HG02973 (cell line): Measurements from ENCODE around the gene IRF4.

Experiments used
- ATAC-seq: cut with Tn5 transposase; IDR thresholded peaks from one replicate; pipeline ENCODE4 v1.9.1; 2021; ENCODE audit warnings: moderate library complexity; ENCODE audit not compliant: unreplicated experiment

Gene IRF4

DNA sequence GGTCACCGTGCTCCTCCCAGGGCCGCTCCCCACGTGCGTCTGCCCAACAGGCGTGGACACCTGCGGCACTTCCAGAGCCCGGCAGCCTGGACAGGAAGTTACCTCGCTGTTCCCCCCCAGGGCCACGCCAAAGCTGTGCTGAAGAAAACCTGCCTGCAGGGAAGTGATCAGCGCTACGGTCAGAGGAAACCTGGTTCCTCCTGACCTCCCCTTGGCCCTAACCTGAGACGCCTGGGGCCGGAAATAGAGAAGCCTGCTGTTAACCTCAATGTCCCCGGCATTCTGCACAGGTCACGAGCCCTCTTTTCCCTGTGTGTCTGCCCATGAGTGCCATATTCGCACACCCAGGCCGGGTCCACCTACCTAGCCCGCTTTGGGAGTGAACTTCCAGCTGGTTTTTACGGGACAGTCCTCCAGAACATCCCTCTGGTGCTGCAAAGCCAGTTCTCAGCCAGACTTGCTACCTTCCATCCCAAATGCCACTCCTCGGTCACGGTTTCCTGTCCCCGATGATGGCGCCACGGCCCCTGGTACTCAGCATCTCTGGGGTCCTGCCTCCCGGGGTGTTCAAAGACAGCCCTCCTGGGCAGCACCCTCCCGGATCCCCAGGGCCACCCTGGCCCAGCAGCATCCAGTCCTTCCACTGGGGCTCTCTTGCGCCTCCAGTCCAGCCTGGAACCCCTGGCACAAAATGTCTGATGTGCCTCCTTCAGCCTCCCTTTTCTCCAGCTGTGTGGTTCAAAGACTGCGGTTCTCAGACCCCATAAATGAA lies 12.0 kb upstream of the IRF4 start:
- ATAC-seq: no peak

DNA sequence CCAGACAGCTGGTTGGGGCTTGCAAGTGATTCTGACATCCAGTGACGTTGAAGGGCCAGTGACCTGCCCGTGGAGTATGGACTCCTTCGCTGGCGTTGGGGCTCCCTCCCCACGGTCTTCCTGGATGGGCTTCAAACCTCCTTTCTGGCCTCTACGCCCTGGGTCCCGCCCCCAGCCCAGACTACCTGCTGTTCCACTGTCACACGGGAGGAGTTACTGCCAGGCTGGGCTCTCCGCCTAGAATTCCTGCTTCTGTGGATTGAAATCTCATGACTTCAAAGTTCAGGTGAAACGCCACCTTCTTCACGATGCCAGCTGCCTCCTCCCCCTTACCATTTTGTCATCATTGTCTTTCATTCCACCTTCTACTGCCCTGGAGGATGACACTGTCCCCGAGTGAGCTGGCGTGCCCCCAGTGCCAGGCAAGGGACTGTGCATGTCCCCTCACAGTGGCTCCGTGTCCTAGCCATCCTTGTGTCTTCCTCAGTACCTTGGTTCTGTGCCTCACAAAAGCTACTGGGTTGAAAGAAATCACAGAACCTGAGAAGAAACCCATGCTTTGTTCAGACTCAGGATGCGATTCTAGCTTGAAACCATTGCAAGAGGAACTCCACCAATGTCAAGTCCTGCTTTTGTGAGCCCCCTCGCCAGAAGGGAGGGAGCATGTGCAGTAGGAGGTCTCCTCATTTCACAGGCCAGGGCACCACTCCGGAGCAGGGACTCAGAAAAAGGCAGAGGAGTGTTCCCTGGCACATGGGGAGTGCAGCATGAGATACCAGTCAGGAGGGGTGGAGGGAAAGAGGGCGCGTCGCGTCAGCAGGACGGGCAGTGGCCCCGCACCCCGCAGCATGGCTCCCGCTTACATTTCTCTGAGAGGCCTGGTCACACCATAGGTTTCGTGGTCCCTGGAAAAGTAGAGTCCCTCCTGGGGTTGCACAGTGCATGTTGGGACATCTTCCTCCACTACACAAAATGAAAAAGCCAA lies 11.0 kb upstream of the IRF4 start:
- no peak for ATAC-seq

DNA sequence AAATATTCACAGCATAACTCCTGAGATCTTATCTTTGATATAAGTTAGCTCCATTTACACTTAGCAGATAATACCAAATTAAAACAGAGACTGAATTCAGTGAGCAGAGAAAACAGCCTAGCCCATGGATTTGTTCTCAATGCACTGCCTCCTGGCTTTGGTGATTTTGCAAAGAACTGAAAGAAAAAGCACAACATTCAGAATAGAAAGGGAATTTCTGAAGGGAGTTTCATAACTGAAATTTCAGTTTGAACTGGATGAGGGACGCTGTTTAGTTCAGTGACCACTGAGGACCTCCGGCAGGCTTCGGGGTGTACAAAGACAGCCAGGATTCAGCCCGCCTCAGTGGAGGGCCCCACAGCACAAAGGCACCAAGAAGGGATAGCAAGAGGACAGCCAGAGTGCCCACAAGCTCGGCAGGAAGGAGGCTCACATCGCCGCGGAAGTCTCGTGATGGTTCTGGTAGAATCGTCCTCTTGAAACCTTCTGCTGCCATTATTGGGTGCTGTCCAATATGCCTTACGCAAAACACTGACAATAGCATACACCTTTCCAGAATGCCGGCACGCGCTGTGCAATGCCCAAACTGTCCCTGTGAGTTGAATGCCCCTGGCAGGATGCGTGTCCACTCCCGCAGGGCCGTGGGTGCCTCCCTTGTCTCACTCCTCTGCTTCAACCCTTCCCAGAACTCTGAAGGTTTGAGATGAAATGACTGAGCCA lies 9.7 kb upstream of the IRF4 start:
- ATAC-seq: no peak

DNA sequence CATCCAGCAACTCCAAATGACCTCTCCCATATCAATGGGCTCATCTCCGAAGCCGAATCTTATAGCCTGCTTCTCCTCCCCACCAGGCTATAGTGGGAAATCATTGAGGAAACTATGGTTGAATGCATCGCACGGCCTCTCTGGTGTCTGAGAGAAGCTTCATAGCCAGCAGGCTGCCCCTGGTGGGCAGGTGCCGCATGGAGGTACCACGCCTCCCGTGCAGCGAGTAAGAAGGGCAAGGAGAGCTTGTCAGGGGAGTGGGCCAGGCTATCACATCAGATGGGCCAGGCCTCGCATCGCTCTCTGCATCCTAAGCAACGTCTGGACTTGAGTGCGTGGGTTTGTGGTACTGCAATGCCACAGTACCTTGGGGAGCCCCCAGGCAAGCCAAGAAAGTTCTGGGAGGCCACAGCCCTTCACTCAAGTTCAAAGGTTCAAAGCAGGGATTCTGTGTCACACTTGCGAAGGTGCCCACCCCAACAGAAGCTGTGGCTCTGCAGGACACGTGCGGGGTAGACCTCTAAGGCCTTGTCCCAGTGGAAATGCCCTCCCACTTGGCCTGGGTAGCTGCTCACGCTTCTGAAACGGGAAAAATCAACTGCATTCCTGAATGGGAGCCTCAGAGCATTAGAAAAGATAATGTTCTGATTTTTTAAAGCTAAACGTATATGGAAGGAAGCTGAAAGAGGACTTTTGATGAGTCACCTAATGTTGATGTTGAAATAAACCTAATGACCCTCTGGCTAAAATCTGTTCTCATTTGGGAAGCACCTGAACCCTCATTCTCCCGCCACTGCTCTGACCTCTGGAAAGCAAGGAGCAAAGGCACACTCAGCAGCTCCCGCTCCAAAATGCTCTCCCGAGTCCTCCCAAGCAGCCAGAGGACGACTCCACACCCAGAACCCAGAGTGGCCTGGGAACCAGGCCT lies 8.4 kb upstream of the IRF4 start:
- ATAC-seq: no peak

DNA sequence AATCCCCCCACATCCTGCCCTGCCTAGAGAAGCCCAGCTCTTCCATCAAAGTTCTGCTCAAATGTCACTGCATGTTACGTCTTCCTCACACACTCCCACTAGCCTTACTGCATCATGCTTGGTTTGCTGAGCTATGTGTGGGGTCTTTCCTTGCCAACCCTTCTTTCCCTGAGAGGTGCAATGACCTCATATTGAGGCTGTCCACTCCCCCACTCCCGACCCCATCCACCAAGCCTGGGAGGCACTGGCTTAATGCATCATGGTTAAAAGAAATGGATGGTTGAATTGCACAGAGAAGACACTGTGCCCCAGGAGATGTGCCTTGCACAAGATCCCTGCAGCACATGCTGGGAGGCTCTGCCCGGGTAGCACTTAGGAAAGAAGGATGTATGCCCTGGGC lies 7.7 kb upstream of the IRF4 start:
- ATAC-seq: no peak

DNA sequence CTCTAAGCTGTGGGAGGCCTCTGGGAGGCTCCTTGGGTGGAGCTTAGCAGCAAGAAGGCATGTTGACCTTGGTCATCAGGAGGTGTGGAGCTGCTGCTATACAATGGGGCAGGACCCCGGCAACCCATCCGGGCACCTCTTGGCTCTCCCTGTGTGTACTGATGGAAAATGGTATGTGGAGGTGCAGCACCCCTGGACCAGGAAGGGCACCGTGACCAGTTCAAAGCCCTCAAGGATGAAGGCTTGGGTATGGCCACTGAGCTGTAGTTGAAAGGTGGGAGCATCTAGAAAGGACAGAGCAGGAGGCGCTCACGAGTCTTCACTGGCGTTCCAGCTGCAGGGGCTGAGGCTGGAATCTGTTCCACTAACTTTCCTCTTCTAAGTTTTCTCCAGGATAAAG lies 6.7 kb upstream of the IRF4 start:
- ATAC-seq: no peak

DNA sequence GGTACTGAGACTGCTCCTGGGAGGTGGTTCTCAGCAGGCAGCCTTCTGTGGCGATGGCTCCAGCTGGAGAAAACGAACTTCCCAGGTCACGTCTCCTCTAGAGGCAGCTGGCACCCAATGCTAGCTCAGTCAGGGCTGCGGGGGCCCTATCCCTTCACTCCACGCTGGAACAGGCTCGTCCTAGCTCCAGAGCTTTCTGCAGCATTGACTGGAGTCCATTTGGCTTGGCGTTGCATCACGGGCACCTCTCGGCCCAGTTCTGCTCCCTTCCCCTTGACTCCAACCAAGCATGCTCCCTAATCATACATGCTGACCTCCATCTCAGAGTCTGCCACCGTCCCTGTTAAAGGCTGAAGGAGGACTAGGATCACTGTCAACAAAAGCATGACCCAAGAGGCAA lies 5.9 kb upstream of the IRF4 start:
- no peak for ATAC-seq

DNA sequence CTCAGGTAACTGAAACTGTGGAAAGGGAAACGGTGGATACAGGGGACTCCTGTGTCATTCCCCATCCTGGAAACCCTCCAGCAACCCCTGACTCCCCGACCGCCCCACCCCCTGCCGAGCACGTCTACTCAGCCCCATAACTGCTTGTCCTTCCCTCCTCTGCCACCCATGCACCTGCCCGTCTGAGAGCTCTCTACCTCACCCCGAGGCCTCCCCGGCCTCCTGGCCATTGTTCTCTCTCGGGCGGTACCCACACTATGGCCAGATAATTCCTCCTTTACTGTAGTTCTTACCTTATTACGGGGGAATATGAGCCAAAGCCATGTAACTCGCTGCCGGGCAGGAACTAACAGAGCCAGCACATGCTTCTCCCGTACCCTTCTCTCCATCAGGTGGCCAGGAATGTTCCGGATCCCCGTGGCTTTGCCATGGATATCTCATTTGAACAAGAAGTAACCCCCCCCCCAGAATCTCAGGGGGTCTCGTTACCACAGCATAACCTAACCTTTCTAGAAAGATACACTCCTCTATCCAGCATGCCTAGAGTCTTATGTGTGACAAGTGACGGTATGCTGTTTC lies 4.8 kb upstream of the IRF4 start:
- ATAC-seq: no peak

DNA sequence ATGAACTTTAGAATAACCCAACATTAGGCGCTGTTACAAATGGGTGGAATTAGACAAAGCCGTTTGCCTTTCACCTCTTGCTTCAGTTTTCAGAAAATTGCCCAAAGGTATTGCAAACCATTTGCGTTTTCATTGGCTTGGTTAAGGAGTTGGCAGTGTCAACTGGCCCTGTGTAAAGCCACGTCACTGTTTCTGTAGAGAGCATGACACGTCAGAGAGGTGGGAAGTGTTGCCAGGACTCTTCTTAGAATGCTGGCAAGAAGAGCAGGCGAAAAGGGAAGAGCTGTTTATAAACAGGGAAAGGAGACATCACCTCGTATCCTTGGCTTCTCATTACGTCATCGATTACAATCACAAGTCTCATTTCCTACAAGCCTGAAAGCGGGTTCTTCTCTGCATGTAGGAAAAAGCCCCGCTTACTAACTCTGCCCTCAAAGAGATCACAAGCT lies 4.2 kb upstream of the IRF4 start:
- ATAC-seq: no peak

DNA sequence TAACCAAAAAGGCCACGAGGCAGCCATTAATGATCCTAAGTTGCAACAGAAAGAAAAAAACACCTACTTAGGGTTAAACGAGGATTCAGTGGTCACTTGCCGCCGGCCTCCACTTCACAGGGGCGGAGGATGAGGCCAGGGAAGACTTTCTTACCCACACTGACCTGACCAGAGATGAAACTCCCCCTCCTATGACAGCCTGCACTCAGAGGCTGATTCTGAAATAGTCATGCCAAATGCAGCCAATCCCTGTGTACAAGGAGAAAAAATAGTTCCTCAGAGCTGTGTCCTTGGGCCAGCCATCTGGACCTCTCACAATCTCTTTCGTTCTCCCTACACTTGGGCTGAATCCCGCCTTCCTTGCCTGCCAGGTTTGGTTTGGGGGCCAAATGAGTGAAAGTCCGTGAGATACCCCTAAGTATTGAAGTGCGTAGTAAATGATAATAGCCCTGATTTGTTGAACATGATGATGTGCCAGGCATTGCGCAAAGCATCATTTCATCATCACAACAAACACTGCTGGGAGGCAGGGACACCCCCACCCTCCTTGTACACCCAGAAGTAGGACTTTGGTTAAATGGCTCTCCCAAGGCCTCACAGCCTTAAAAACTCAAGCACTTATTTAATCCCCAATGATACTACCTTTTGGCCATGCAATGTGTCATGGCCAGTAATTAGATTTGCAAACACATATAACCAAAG lies 3.2 kb upstream of the IRF4 start:
- ATAC-seq: no peak

DNA sequence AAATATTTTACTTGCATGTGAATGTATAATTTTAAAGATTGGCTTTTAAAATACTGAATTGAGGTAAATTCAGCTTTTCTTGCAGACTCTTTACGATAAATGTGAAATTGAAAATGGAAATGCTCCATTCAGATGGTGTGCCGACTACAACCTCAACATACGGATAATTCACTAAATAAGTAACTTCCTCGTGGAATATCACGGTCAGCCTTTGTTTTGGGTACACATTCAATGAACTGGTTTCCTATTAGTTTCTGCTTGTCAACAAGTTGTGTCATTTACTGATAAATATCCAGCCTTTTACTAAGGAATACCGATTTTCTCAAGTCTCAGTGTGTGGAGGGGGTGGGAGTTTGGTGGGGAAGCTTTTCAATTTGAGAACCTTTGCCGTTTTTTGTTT lies 2.4 kb upstream of the IRF4 start:
- ATAC-seq: no peak

DNA sequence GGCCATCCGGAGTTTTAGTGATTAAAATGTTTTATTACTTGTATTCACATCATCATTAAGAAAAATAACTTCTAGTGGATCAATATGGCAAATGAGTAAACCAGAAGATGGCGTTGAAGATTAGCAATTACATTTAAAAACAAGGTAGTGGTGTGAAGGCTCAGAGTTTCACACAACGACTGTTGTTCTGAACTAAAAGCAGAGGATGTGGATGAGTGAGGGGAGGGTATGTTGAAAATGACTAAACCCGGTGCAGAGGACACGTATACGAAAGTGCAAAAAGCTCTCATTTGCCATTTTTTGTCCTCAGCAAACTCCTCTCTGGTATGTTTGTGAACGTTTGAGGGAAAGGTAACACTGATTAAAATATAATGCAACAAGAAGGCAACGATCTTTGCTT lies 1.9 kb upstream of the IRF4 start:
- ATAC-seq: peak; percentile 25

DNA sequence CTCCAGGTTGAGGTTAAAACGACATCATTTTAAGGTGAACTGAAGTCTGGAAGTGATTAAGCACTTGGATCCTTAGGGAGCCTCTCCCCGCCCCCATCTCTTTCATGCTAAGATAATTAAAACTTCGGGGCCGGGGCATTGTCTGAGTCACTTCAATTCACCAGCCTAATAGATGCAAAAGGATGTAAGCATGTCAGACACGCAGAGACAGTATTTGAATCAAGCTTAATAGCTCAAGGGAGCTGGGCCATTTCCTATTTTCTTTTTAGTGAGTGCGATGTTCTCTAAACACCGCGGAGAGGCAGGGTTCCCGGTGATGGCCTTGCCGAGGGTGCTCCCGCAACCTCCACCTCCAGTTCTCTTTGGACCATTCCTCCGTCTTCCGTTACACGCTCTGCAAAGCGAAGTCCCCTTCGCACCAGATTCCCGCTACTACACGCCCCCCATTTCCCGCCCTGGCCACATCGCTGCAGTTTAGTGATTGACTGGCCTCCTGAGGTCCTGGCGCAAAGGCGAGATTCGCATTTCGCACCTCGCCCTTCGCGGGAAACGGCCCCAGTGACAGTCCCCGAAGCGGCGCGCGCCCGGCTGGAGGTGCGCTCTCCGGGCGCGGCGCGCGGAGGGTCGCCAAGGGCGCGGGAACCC lies 516 bp upstream of the IRF4 start:
- peak; percentile 16 for ATAC-seq

DNA sequence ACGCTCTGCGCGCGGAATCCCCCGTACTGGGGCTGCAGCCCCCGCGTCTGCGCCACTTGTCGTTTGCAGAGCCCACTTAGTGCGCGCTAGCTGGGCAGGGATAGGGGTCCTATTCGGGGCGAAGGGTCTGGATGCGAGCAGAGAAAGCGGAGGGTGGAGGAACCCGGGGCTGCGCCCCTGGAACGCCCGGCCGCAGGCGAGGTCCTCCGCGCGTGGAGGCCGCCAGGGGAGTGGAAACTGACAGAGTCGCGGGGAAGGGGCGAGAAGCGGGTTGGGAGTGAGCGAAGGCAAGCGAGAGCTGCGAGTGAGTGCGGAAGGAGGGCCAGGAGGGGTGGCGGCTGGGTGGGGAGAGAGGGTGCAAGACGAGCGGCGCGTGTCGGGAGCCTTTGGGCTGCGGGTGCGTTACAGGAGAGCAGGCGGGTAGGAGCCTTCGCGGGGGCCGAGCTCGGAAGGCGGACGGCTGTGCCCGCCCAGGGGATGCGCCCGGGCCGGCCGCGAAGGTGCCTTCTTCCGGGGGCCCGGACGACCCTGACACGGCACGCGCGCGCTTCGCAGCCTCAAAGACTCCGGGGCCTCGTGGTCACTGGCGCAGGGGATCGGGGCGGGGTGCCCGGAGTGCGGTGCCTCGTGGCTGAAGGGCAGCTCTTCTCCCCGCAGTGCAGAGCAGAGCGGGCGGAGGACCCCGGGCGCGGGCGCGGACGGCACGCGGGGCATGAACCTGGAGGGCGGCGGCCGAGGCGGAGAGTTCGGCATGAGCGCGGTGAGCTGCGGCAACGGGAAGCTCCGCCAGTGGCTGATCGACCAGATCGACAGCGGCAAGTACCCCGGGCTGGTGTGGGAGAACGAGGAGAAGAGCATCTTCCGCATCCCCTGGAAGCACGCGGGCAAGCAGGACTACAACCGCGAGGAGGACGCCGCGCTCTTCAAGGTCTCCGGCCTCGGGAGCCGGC lies 1.2 kb downstream of the IRF4 start:
- no peak for ATAC-seq

DNA sequence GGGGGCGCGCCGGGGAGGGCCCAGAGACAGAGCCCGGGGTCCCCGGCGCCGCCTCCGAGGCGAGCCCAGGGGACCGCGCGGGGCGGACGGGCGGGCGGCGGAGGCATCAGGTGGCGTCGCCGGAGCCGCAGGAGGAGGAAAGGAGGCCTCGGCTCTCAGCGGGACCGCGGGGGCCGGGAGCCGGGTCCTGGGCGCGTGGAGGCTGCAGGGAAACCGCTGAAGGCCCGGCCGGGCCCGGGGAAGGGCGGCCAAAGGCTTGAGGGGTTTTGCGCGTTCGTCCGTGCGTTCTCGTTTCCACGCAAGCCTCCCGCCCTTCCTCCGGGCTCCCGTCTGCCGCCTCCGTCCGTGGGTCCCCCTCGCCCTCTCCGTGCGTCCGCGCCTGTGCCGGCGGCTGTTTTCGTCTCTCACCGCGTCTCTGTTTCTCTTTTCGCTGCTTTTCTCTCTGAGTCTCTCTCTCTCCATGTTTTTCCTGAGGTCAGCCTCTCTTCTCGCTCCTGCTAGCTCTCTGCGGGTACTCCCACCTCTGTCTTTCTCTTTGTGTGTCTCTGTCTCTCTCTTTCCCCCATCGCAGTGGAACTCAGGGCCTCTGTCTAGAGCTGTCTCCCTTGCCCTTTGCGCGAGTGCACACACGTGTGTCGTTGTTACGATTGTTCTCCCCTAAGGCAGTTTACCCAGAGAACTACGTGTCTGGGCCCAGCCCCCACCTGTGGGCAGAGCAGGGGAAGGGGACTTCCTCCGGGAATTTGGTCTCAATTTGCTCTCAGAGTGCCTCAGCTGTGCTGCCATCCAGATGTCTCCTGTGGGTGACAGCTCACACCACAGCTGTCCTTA lies 2.1 kb downstream of the IRF4 start:
- no peak for ATAC-seq

DNA sequence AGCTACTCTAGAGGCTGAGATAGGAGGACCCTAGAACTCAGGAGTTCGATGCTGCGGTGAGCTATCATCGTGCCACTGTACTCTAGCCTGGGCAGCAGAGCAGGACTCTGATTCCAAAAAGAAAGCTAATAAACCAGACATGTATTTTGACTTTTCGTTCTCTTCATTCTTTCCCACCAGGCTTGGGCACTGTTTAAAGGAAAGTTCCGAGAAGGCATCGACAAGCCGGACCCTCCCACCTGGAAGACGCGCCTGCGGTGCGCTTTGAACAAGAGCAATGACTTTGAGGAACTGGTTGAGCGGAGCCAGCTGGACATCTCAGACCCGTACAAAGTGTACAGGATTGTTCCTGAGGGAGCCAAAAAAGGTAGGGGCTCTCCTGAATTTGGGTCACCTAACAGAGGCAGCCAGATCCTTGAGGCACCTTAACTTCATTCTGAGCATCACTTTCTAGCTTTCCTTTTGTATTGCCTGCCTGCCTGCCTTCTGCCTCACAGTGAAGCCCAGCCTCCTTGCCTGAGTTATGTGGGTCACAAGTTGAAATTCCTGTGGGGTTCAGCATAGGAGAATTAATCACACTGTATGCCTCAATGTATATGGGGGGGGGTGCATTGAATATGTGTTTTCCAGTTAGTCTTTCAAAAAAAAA lies 3.2 kb downstream of the IRF4 start:
- ATAC-seq: no peak
